Kidney (tissue), 14 donors: ENCODE results near the gene NFIA. TPM values are rescaled to one million over a fixed set of nuclear protein-coding genes. Genes with fewer than 3 reads are reported as not detected.

Source experiments
- DNase-seq, 5 donors: peaks; one replicate each; pipeline ENCODE4 v3.0.0-alpha.2; 2013 to 2020
- FAIRE-seq: peaks from 2 replicates; lab custom pipeline; 2012; peaks lifted over from hg19 to GRCh38; lab: Jason Lieb, UNC
- H3K27ac ChIP-seq, 2 donors: one replicate each; pipeline ENCODE4 v1.7.0; 2013; ENCODE audit warnings: low read depth in 2 of 2, low read length in 2 of 2, inconsistent platforms in 1 of 2
- H3K27me3 ChIP-seq: one replicate; pipeline ENCODE4 v1.7.1; 2013; ENCODE audit warnings: low read length, inconsistent platforms; ENCODE audit not compliant: control insufficient read depth, insufficient read depth
- H3K36me3 ChIP-seq, 3 donors: one replicate each; pipeline versions ENCODE4 v1.7.0 to v1.7.1; 2013; ENCODE audit warnings: low read length in 3 of 3, control low read depth in 1 of 3, inconsistent platforms in 1 of 3; ENCODE audit not compliant: insufficient read depth in 3 of 3, control insufficient read depth in 2 of 3
- H3K4me1 ChIP-seq, 3 donors: one replicate each; pipeline versions ENCODE4 v1.7.0 to v1.7.1; 2013; ENCODE audit warnings: low read length in 3 of 3, inconsistent platforms in 1 of 3, low read depth in 1 of 3; ENCODE audit not compliant: control insufficient read depth in 2 of 3, insufficient read depth in 2 of 3
- H3K4me3 ChIP-seq, 3 donors: one replicate each; pipeline versions ENCODE4 v1.7.0 to v1.8.1; 2013; ENCODE audit warnings: low read length in 3 of 3, control low read depth in 1 of 3, inconsistent platforms in 1 of 3
- H3K9ac ChIP-seq, 3 donors: one replicate each; pipeline versions ENCODE4 v1.7.0 to v1.7.1; 2013; ENCODE audit warnings: low read length in 3 of 3, control low read depth in 1 of 3, inconsistent platforms in 1 of 3
- H3K9me3 ChIP-seq, 3 donors: one replicate each; pipeline versions ENCODE4 v1.7.0 to v1.7.1; 2013; ENCODE audit warnings: low read length in 3 of 3, control low read depth in 1 of 3, inconsistent platforms in 1 of 3; ENCODE audit not compliant: control insufficient read depth in 2 of 3, insufficient read depth in 1 of 3
- CTCF ChIP-seq: IDR thresholded peaks from 3 replicates; pipeline ENCODE4 v1.5.1; 2012; ENCODE audit warnings: mild to moderate bottlenecking, moderate library complexity, borderline replicate concordance; ENCODE audit not compliant: insufficient read depth; ENCODE audit errors: extremely low read depth
- intact Hi-C: fragments of 100-400 bp; cut with DNase I; formaldehyde crosslinking; loops from one replicate; pipeline ENCODE4 v1.11.1; 2022
- polyA plus RNA-seq: library from polyadenylated mRNA; stranded (reverse); fragments of 350-450 nt; fragmentation: Illumina TruSeq; extraction: RNeasy Lipid Tissue Mini Kit (QIAGEN cat#74804); gene quantifications from one replicate; pipeline ENCODE4 v1.2.3, GENCODE V29; 2014; ENCODE audit warnings: low read depth, low replicate concordance; ENCODE audit not compliant: insufficient read depth
- total RNA-seq: library from RNA; stranded (reverse); fragmentation: NEBNext Ultra II Directional; extraction: Animal tissue kit (Norgen Biotek cat#: 25700); gene quantifications from one replicate; pipeline ENCODE4 v1.2.1, GENCODE V29; 2021
- donor health status: control.
- donor health status: control.
- donor health status: control.
- donor health status: control.
- donor health status: control.
- donor health status: DM: yes; HTN: yes; CAD: no.
- donor health status: Normal renal cell carcinoma (clear cell type).

Gene NFIA
- total and polyA plus RNA-seq, 2 donors from 2014 or later = 4.8 to 87.5 TPM

GRCh38 chr1:61436491-61437120 is 354.2 kb downstream of the NFIA start:
- no peaks in the 10 kb centered on the region for H3K9me3 ChIP-seq
- intact Hi-C loops = no loop called here
- H3K27ac ChIP-seq = no peak overlapping the region
- FAIRE-seq (no peak), DNase-seq (peak in 1 of 5 donors; percentile 68)
- H3K4me3 ChIP-seq = no peak overlapping the region
- H3K27me3 ChIP-seq = no peaks in the 10 kb centered on the region
- no peak for TF ChIP-seq CTCF
- peaks cover 0 to 5% (median 2%) of the 10 kb centered on the region in 3 donors for H3K4me1 ChIP-seq
- H3K36me3 ChIP-seq = no peaks in the 10 kb centered on the region
- H3K9ac ChIP-seq = no peak overlapping the region

DNA sequence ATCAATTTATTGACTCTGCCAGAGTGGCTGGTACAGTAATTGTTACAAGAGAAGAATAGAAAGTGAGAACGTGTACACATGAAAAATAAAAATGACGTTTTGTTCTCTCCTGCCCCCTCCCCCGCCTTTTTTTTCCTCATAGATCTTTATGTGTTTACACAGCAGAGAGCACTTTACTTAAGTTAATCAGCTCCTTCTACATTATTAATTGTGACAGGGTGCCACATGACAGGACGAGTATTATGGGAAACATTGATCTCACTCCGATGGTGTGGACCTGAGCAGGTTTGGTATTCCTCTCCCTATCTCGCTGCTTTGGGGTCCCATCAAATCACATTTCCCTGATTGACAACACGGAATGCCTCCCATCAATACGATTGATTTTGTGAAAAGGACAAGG is 356.9 kb downstream of the NFIA start:
- H3K4me3 ChIP-seq = no peak overlapping the region
- H3K4me1 ChIP-seq = peaks cover 3 to 25% (median 7%) of the 10 kb centered on the region in 3 donors
- FAIRE-seq (no peak), DNase-seq (no peak)
- no peak overlapping the region for H3K9ac ChIP-seq
- TF ChIP-seq CTCF = no peak
- intact Hi-C loops = no loop called here
- H3K9me3 ChIP-seq = no peaks in the 10 kb centered on the region
- no peaks in the 10 kb centered on the region for H3K27me3 ChIP-seq
- H3K27ac ChIP-seq = no peak overlapping the region
- H3K36me3 ChIP-seq = no peaks in the 10 kb centered on the region

- H3K4me3 ChIP-seq = no peak overlapping the region
- intact Hi-C loops = no loop called here
- no peaks in the 10 kb centered on the region for H3K27me3 ChIP-seq
These were observed 359.4 kb downstream of the NFIA start for GRCh38 chr1:61441723-61442262.

More at GRCh38 chr1:61441723-61442262, 359.4 kb downstream of the NFIA start:
- peaks cover 5 to 39% (median 11%) of the 10 kb centered on the region in 3 donors for H3K4me1 ChIP-seq
- peak overlapping the region in 1 of 2 donors; percentile 16 for H3K27ac ChIP-seq
- no peak overlapping the region for H3K9ac ChIP-seq
- no peaks in the 10 kb centered on the region for H3K9me3 ChIP-seq
- FAIRE-seq = no peak
- TF ChIP-seq CTCF = no peak
- no peaks in the 10 kb centered on the region for H3K36me3 ChIP-seq
- peak in 1 of 5 donors; percentile 80 for DNase-seq
